ENCODE measurements around the gene ACTN2. TPM values are rescaled to one million over a fixed set of nuclear protein-coding genes. Genes with fewer than 3 reads are reported as not detected.

ACTN2 gene
- polyA plus RNA-seq, 1 experiment, result not detected

DNA sequence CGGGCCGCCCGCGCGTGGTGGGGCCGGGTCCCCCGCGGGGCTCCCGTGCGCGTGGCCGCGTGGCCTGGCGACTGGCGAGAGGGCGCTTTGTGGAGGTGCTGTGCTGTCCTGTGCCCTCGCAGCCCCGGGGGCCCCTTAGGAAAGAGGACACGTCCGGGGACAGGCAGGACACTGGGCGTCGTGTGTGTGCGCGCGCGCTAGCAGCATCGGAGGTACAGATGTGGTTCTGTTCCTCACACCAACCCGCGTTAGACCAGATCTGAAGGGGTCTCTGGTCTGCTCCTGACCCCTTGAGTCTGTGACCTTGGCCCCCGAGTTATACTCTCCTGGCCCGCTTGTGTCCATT is 489 bp downstream of the ACTN2 start:
- POLR2A ChIA-PET, result no interaction called here
- Histone ChIP-seq H3K36me3 (ENCODE audit: control insufficient read depth, insufficient read depth, low read length) (no peaks in the 10 kb centered on the region), H3K4me3 (ENCODE audit: low read depth, low read length) (peak overlapping the region; percentile 26; the same call in 1 of the 2 replicates), H3K27me3 (ENCODE audit: control insufficient read depth, insufficient read depth, low read length) (peaks cover 4% of the 10 kb centered on the region)
- TF ChIP-seq CTCF (IDR thresholded peaks at IDR 0.05; ENCODE audit: insufficient read depth, low read depth, low read length), result no peak
- no peak for DNase-seq (ENCODE audit: low read depth)
- CTCF ChIA-PET, result interaction anchor here (1.5 kb wide), 1 partner anchor 80 kb away, joined by 5 read pairs; no protein-coding TSS in a partner anchor

GRCh38 chr1:236687273-236687672 is 974 bp downstream of the ACTN2 start:
- no peak for TF ChIP-seq CTCF (IDR thresholded peaks at IDR 0.05; ENCODE audit: insufficient read depth, low read depth, low read length)
- DNase-seq (ENCODE audit: low read depth), result no peak
- Histone ChIP-seq H3K4me3 (ENCODE audit: low read depth, low read length) (no peak overlapping the region), H3K27me3 (ENCODE audit: control insufficient read depth, insufficient read depth, low read length) (peaks cover 4% of the 10 kb centered on the region), H3K36me3 (ENCODE audit: control insufficient read depth, insufficient read depth, low read length) (no peaks in the 10 kb centered on the region)
- ChIA-PET CTCF (interaction anchor here (1.5 kb wide), 1 partner anchor 80 kb away, joined by 5 read pairs; no protein-coding TSS in a partner anchor), POLR2A (no interaction called here)

DNA sequence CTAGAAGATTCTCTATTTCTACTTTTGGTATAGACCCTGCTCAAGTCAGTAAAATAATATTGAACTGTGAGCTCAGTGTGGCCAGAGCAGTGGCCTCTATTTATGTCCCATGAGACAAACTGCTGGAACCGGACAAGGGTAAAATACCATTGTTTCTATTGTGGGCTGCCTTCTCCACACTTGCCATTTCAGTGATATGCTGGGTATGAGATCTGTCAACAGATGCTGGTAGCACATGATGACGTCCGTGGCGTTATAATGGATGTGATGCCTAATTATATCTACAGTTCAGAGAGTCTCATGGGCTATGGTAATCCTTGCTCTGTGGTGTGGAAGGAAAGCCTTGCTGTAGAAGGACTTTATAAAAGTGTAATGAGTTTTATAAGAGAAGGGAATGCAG is 2.4 kb downstream of the ACTN2 start:
- Histone ChIP-seq H3K4me3 (ENCODE audit: low read depth, low read length) (no peak overlapping the region), H3K36me3 (ENCODE audit: control insufficient read depth, insufficient read depth, low read length) (no peaks in the 10 kb centered on the region), H3K27me3 (ENCODE audit: control insufficient read depth, insufficient read depth, low read length) (peaks cover 4% of the 10 kb centered on the region)
- DNase-seq (ENCODE audit: low read depth), result no peak
- ChIA-PET POLR2A (no interaction called here), CTCF (no interaction called here)
- TF ChIP-seq CTCF (IDR thresholded peaks at IDR 0.05; ENCODE audit: insufficient read depth, low read depth, low read length), result no peak

DNA sequence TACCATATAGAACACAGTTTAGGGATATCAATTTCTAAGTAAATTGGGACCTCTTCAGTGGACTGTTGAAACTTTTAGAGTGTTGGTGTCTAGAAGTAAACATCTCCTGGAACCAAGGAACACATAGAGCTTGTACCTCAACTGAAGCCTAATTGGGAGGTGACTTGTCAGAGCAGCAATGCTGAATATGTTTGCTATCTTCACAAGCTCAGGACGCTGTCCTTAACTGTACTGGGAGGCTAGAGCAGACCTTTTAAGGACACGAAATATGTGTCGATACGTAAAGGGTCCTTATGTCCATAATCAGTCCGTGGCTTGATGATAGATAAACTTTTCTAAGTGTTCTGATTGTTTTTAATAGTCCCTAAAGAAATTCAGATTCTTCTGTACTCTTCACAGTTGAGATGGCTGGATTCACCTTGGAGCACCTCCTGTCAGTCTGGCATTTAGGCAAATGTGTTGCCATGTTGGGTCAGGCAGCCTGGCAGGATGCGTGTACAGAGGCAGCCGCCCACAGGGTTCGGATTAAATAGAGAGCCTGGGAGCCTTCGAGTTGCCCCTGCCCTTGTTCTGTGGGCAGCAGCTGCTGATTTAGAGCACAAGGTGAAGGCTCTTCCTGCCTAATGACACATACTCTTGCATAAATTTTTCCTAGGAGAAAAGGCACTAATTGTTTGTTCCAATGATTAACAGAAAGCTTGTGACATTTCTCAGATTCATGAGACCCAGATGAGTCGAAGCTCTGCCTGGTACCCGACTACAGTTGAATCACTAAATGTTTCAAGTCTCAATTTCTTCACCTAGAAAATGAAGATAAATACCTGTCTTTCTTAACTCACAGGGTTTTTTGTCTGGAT is 3.6 kb downstream of the ACTN2 start:
- ChIA-PET CTCF (no interaction called here), POLR2A (no interaction called here)
- Histone ChIP-seq H3K4me3 (ENCODE audit: low read depth, low read length) (no peak overlapping the region), H3K27me3 (ENCODE audit: control insufficient read depth, insufficient read depth, low read length) (peaks cover 4% of the 10 kb centered on the region), H3K36me3 (ENCODE audit: control insufficient read depth, insufficient read depth, low read length) (no peaks in the 10 kb centered on the region)
- DNase-seq (ENCODE audit: low read depth), result no peak
- no peak for TF ChIP-seq CTCF (IDR thresholded peaks at IDR 0.05; ENCODE audit: insufficient read depth, low read depth, low read length)

- ChIA-PET CTCF (no interaction called here), POLR2A (no interaction called here)
- H3K4me3 ChIP-seq (ENCODE audit: low read depth, low read length), result no peak overlapping the region
- H3K36me3 ChIP-seq (ENCODE audit: control insufficient read depth, insufficient read depth, low read length), result no peaks in the 10 kb centered on the region
- no peak for DNase-seq (ENCODE audit: low read depth)
- peaks cover 4% of the 10 kb centered on the region; the same call in 1 of the 2 replicates for H3K27me3 ChIP-seq (ENCODE audit: control insufficient read depth, insufficient read depth, low read length)
- TF ChIP-seq CTCF (IDR thresholded peaks at IDR 0.05; ENCODE audit: insufficient read depth, low read depth, low read length), result no peak
Measured at GRCh38 chr1:236691348-236691747, 5.0 kb downstream of the ACTN2 start.
